Kidney capillary endothelial cell (primary cell): ENCODE results near the gene AATK.

ENCODE experiments used
- DNase-seq: peaks from one replicate; pipeline ENCODE4 v3.0.0-alpha.2; 2018; ENCODE audit warnings: low spot score

Gene AATK

GRCh38 chr17:81071761-81072741 is 94.0 kb downstream of the AATK start:
- no peak for DNase-seq

GRCh38 chr17:81070541-81071246 is 95.3 kb downstream of the AATK start:
- no peak for DNase-seq

GRCh38 chr17:81069135-81069645 is 96.8 kb downstream of the AATK start:
- no peak for DNase-seq

GRCh38 chr17:81068411-81069134 is 97.4 kb downstream of the AATK start:
- no peak for DNase-seq

GRCh38 chr17:81067391-81067811 is 98.6 kb downstream of the AATK start:
- no peak for DNase-seq
